K562 (cell line): ENCODE measurements around the gene OR6S1. TPM values are rescaled to one million over a fixed set of nuclear protein-coding genes. Genes with fewer than 3 reads are reported as not detected.

Experiments
- ATAC-seq: fragments of 200-7000 bp; cut with Tn5 transposase; 3 replicates; pipeline ENCODE4 v1.9.1; 2020; ENCODE audit warnings: moderate library complexity
- BruUV-seq: library from RNA; stranded (reverse); fragments of 400-500 nt; replicated peaks from 2 replicates; lab custom pipeline; 2021; lab: Mats Ljungman, UMichigan
- CTCF ChIA-PET: fragments of 300-600 bp; formaldehyde crosslinking; extraction: SDS; loops from one replicate; lab custom pipeline; 2021; ENCODE audit warnings: low intra/inter-chr PET ratio; lab: Yijun Ruan, JAX
- POLR2A ChIA-PET: fragments of 300-600, 350-650 bp; sonication (Branson Sonifier 250); formaldehyde crosslinking; extraction: SDS; loops from one replicate; lab custom pipeline; 2021; ENCODE audit warnings: antibody characterized with exemption, inconsistent platforms; lab: Yijun Ruan, JAX
- DNase-seq, 4 experiments: peaks; one replicate each; pipeline versions ENCODE4 v3.0.0 to v3.0.0-alpha.2; 2011 to 2018; ENCODE audit warnings: low spot score in 3 of 4, mixed read lengths in 3 of 4; ENCODE audit errors: extremely low read depth in 1 of 4
- FAIRE-seq: peaks from 2 replicates; lab custom pipeline; 2011; peaks lifted over from hg19 to GRCh38; lab: Jason Lieb, UNC
- H2AFZ ChIP-seq: 2 replicates; pipeline ENCODE4 v1.6.0; 2011; ENCODE audit warnings: low read depth, low read length, control low read depth, inconsistent platforms
- H3K27ac ChIP-seq: fragments of 200-600 bp; 3 replicates; pipeline ENCODE4 v1.8.0; 2011; ENCODE audit warnings: low read depth, mild to moderate bottlenecking, control low read depth, inconsistent platforms, low read length, moderate library complexity, mixed read lengths; ENCODE audit errors: extremely low read depth
- H3K27me3 ChIP-seq, 2 experiments: fragments of 300-600 bp in 1 of 2; 2 replicates in 1 of 2; 3 replicates in 1 of 2; pipeline versions ENCODE4 v1.6.0 to v1.8.0; 2011; ENCODE audit warnings: inconsistent platforms in 2 of 2, low read length in 2 of 2, mild to moderate bottlenecking in 1 of 2, mixed read lengths in 1 of 2, moderate library complexity in 1 of 2; ENCODE audit not compliant: control insufficient read depth in 2 of 2, insufficient read depth in 2 of 2
- H3K36me3 ChIP-seq: fragments of 300-600 bp; 3 replicates; pipeline ENCODE4 v1.8.0; 2011; ENCODE audit warnings: mild to moderate bottlenecking, low read length, inconsistent platforms; ENCODE audit not compliant: control insufficient read depth, insufficient read depth
- H3K4me1 ChIP-seq, 2 experiments: fragments of 200-600 bp in 1 of 2; replicated peaks in 1 of 2; 2 replicates in 1 of 2; 3 replicates in 1 of 2; pipeline versions ENCODE4 v1.5.1 to v1.8.0; 2011; ENCODE audit warnings: inconsistent platforms in 2 of 2, low read length in 2 of 2, mild to moderate bottlenecking in 1 of 2, mixed read lengths in 1 of 2, moderate library complexity in 1 of 2; ENCODE audit not compliant: control insufficient read depth in 2 of 2, insufficient read depth in 2 of 2
- H3K4me2 ChIP-seq: 2 replicates; pipeline ENCODE4 v1.6.1; 2011; ENCODE audit warnings: low read length, control low read depth, inconsistent platforms, mixed read lengths; ENCODE audit not compliant: insufficient read depth
- H3K4me3 ChIP-seq: fragments of 200-600 bp; sonication (generic), shearing (Covaris generic); 2 replicates; pipeline ENCODE4 v1.5.1; 2016; ENCODE audit warnings: control low read depth, inconsistent platforms
- H3K79me2 ChIP-seq: fragments of 200-600 bp; 3 replicates; pipeline ENCODE4 v1.8.0; 2011; ENCODE audit warnings: low read length, inconsistent platforms; ENCODE audit not compliant: control insufficient read depth, insufficient read depth
- H3K9ac ChIP-seq, 2 experiments: 2 replicates each; pipeline versions ENCODE4 v1.6.0 to v1.6.1; 2011; ENCODE audit warnings: low read depth in 2 of 2, low read length in 2 of 2, control low read depth in 1 of 2, inconsistent platforms in 1 of 2, mild to moderate bottlenecking in 1 of 2, mixed read lengths in 1 of 2; ENCODE audit not compliant: insufficient read depth in 1 of 2
- H3K9me1 ChIP-seq: one replicate; pipeline ENCODE4 v1.6.0; 2011; ENCODE audit warnings: inconsistent platforms, mild to moderate bottlenecking, low read length, moderate library complexity; ENCODE audit not compliant: control insufficient read depth, insufficient read depth
- H3K9me3 ChIP-seq: replicated peaks from 2 replicates; pipeline ENCODE4 v1.5.1; 2011; ENCODE audit warnings: low read depth, low read length, inconsistent platforms; ENCODE audit not compliant: control insufficient read depth, insufficient read depth
- H4K20me1 ChIP-seq: replicated peaks from 2 replicates; pipeline ENCODE4 v1.6.1; 2011; ENCODE audit warnings: low read length, inconsistent platforms, mixed read lengths; ENCODE audit not compliant: control insufficient read depth, insufficient read depth
- KLF1 ChIP-seq: fragments of 450-650 bp; IDR thresholded peaks from 2 replicates; pipeline ENCODE4 v1.6.1; 2016; ENCODE audit warnings: missing genetic modification characterization, missing compliant biosample characterization
- NR2C2 ChIP-seq, 2 experiments: fragments of 200-800 bp in 1 of 2; sonication (Bioruptor generic) in 1 of 2; sonication (generic) in 1 of 2; formaldehyde crosslinking in 1 of 2; IDR thresholded peaks; 2 replicates each; pipeline versions ENCODE4 v1.6.1 to v1.8.0; 2016 to 2022; ENCODE audit warnings: mild to moderate bottlenecking in 1 of 2, missing compliant biosample characterization in 1 of 2, missing genetic modification characterization in 1 of 2, missing genetic modification reagents in 1 of 2
- PRMT5 ChIP-seq: sonication (generic); formaldehyde crosslinking; IDR thresholded peaks from 2 replicates; pipeline ENCODE4 v1.5.0; 2020; ENCODE audit warnings: missing genetic modification reagents
- TOE1 ChIP-seq, 2 experiments: fragments of 450-650 bp in 1 of 2; sonication (generic) in 1 of 2; formaldehyde crosslinking in 1 of 2; IDR thresholded peaks; 2 replicates each; pipeline versions ENCODE4 v1.7.1 to v1.8.0; 2016 to 2022; ENCODE audit warnings: borderline replicate concordance in 2 of 2, mild to moderate bottlenecking in 2 of 2, antibody characterized with exemption in 1 of 2, inconsistent platforms in 1 of 2, low read depth in 1 of 2, missing genetic modification reagents in 1 of 2, moderate library complexity in 1 of 2
- YY1 ChIP-seq, 3 experiments: IDR thresholded peaks; 2 replicates each; pipeline ENCODE4 v1.6.1; 2011; ENCODE audit warnings: low read length in 2 of 3, mild to moderate bottlenecking in 2 of 3, moderate library complexity in 2 of 3, borderline replicate concordance in 1 of 3, control low read depth in 1 of 3, low read depth in 1 of 3; ENCODE audit not compliant: insufficient read depth in 3 of 3, insufficient replicate concordance in 2 of 3, control insufficient read depth in 1 of 3, insufficient read length in 1 of 3; ENCODE audit errors: extremely low read depth in 1 of 3
- ZFX ChIP-seq: sonication (generic); formaldehyde crosslinking; IDR thresholded peaks from 2 replicates; pipeline ENCODE4 v1.8.0; 2022; ENCODE audit warnings: mild to moderate bottlenecking, missing genetic modification reagents, moderate library complexity
- ZNF239 ChIP-seq: fragments of 250-450 bp; sonication (Bioruptor Pico); IDR thresholded peaks from 2 replicates; pipeline ENCODE4 v1.4.0; 2020; ENCODE audit warnings: mild to moderate bottlenecking
- ZNF766 ChIP-seq: fragments of 200-800 bp; sonication (Bioruptor generic); conservative IDR thresholded peaks from 2 replicates; pipeline ENCODE4 v1.6.1; 2016; ENCODE audit warnings: missing genetic modification characterization, missing compliant biosample characterization
- WGBS: fragments of 100-300 bp; shearing (Covaris generic); methylation state at CpG from one replicate; pipeline ENCODE4 v1.1.6; 2016; ENCODE audit warnings: low coverage, mixed read lengths; ENCODE audit not compliant: insufficient coverage; ENCODE audit errors: missing lambda C conversion rate; 5-methylcytosine and 5-hydroxymethylcytosine counted together
- in situ Hi-C: fragments of 300-500 bp; cut with MboI; formaldehyde crosslinking; loops from 4 replicates; pipeline ENCODE4 v1.15.0; 2018; ENCODE audit warnings: inconsistent platforms, mixed read lengths
- intact Hi-C: fragments of 100-400 bp; cut with micrococcal nuclease; formaldehyde crosslinking; loops from 2 replicates; pipeline ENCODE4 v1.14.2; 2022
- polyA plus RNA-seq, 8 experiments: library from polyadenylated mRNA; depleted of rRNA in 4 of 8; stranded (reverse) in 5 of 8; unstranded in 3 of 8; fragments of >200 nt; fragmentation: Nextera tagmentation in 2 of 8; fragmentation: Illumina TruSeq in 1 of 8; extraction: Ambion mirVana in 2 of 8; extraction: Trizol in 1 of 8; gene quantifications; 2 replicates each; pipeline versions ENCODE4 v1.2.1 to v1.2.3, GENCODE V29; 2011 to 2014; ENCODE audit warnings: inconsistent platforms in 1 of 8, missing spikeins in 1 of 8
- total RNA-seq, 7 experiments: library from RNA; depleted of rRNA in 6 of 7; stranded (reverse); fragments of >200 nt in 6 of 7; fragmentation: Illumina TruSeq in 2 of 7; extraction: Trizol in 2 of 7; gene quantifications; 2 replicates each; pipeline versions ENCODE4 v1.2.1 to v1.2.3, GENCODE V29; 2011 to 2021; ENCODE audit warnings: low replicate concordance in 1 of 7

OR6S1 gene
- total and polyA plus RNA-seq, 9 of the 15 experiments (the other 6 are each of a cell fraction or from before 2014, with no cell fraction given), result not detected

- Histone ChIP-seq H3K9ac (peak overlapping the region; percentile 50 to 88), H3K27me3 (no peaks in the 10 kb centered on the region), H2AFZ (peak overlapping the region; percentile 92), H3K4me2 (peak overlapping the region; percentile 94), H3K36me3 (no peaks in the 10 kb centered on the region), H3K9me3 (no peaks in the 10 kb centered on the region), H3K9me1 (no peaks in the 10 kb centered on the region), H3K79me2 (no peaks in the 10 kb centered on the region), H4K20me1 (peaks cover 9% of the 10 kb centered on the region; the same call in 1 of the 2 replicates), H3K4me3 (peak overlapping the region; percentile 75), H3K4me1 (peaks cover 10 to 13% of the 10 kb centered on the region in 2 experiments; a peak in 3 of 5 replicates), H3K27ac (peak overlapping the region; percentile 62; the same call in 2 of the 3 replicates)
- TF ChIP-seq PRMT5, result no peak
- no peak for TF ChIP-seq ZNF766
- TF ChIP-seq NR2C2 (CRISPR knock-in tag; IDR thresholded peaks at IDR 0.05), result no peak
- TF ChIP-seq NR2C2 (tag; IDR thresholded peaks at IDR 0.05), result 0 out of 2 replicates have a peak, but pooled peaks have one; percentile 1
- peak; percentile 18 for TF ChIP-seq ZFX (CRISPR knock-in tag)
- TF ChIP-seq YY1 (IDR thresholded peaks at IDR 0.05; ENCODE audit: borderline replicate concordance in 1 of 3, control insufficient read depth in 1 of 3, extremely low read depth in 1 of 3, insufficient read depth in 3 of 3, insufficient read length in 1 of 3, insufficient replicate concordance in 2 of 3, low read depth in 1 of 3, low read length in 2 of 3), result peak in 1 of 3 experiments; percentile 77
- no peak for TF ChIP-seq ZNF239 (CRISPR knock-in tag)
- TF ChIP-seq KLF1, result no peak
- TF ChIP-seq TOE1 (IDR thresholded peaks at IDR 0.05; ENCODE audit: borderline replicate concordance), result no peak
- TF ChIP-seq TOE1 (CRISPR knock-in tag; IDR thresholded peaks at IDR 0.05; ENCODE audit: borderline replicate concordance, low read depth), result no peak
- ChIA-PET CTCF (interaction anchor here (1.0 kb wide), 1 partner anchor 73 kb away, joined by 3 read pairs; no protein-coding TSS in a partner anchor), POLR2A (interaction anchor here (0.7 to 1.7 kb wide), 3 partner anchors 19 to 562 kb away, joined by 3 to 6 read pairs (median 3); no protein-coding TSS in a partner anchor)
- TSS peak; percentile 86 for BruUV-seq
- DNase-seq (no peak), FAIRE-seq (no peak), ATAC-seq (no peak)
- in situ Hi-C loops, result loop anchor here (5.0 kb wide), 1 partner anchor 50 kb away; no protein-coding TSS in a partner anchor
- intact Hi-C loops, result loop anchor here (2.0 to 5.0 kb wide), 2 partner anchors 49 to 340 kb away; partner anchors contain the start of gene PARP2
- 2% methylated on average over 10 of the region's 11 CpGs for WGBS
Measured at GRCh38 chr14:20682127-20682434, 40.6 kb upstream of the OR6S1 start.
